GM19025 (cell line): ENCODE results near the gene NCBP2.

Experiments
- ATAC-seq: cut with Tn5 transposase; IDR thresholded peaks from one replicate; pipeline ENCODE4 v1.9.1; 2021; ENCODE audit warnings: mild to moderate bottlenecking, low read depth, moderate library complexity; ENCODE audit not compliant: unreplicated experiment

The NCBP2 gene

DNA sequence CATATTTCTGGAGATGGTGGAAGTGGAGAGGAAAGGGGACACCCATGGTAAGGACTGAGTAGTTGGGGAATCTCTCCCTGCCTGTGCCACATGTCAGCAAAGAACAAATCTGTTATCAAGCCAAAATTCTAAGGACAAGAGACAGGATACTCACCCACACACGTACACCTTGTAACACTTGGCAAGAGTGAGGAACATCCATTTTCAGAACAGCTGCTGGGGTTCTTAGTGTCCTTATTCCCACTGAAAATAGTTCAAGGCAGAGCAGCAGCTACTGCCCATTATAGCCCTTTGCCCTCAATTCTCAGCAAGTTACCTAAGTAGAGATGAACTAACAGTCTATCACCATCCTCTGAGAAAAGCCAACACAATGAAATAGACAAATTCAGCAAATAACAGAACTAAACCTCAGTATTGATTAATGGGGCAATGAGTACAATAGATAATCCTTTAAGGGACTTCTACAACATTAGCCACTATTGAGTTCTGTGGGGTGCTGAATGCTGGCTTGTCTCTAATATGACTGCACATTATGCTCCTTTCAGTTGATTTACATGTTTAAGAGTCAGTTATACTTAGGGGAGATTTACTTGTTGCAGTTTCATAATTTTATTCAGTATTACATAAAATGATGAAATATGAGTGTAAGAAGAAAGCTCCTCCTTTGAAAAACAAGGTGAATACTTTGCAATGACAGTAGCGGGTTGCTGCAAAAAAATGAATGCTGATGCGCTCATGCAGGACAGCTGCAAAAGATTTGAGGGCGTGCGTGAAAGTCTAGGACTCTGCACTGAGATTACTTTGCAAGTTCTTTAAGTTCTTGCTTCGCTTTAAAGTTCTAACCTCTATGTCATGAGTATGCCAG is 52.3 kb downstream of the NCBP2 start:
- no peak for ATAC-seq

DNA sequence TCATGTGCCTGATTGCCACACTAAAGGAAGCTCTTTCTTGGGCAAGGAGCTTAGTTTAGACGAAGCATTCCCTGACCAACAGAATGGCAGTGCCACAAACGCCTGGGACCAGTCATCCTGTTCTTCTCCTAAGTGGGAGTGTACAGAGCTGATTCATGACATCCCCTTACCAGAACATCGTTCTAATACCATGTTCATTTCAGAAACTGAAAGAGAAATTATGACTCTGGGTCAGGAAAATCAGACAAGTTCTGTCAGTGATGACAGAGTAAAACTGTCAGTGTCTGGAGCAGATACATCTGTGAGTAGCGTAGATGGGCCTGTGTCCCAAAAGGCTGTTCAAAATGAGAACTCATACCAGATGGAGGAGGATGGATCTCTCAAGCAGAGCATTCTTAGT is 56.2 kb downstream of the NCBP2 start:
- ATAC-seq = no peak
